Retina (tissue), 1 donor: ENCODE results near the gene ZBTB42.
A peak's percentile ranks its signal among the peaks of the same experiment; 100 is the strongest.
"Not testable (repeated sequence)": the region's sequence is repeated elsewhere in the genome, so short reads cannot be mapped to it uniquely, and the experiment has no call there.

Source experiments
- DNase-seq: peaks from one replicate; pipeline ENCODE4 v3.0.0-alpha.2; 2016

Gene ZBTB42

GRCh38 chr14:104797115-104798044, 3.5 kb upstream of the ZBTB42 start:
- no peak for DNase-seq

DNA sequence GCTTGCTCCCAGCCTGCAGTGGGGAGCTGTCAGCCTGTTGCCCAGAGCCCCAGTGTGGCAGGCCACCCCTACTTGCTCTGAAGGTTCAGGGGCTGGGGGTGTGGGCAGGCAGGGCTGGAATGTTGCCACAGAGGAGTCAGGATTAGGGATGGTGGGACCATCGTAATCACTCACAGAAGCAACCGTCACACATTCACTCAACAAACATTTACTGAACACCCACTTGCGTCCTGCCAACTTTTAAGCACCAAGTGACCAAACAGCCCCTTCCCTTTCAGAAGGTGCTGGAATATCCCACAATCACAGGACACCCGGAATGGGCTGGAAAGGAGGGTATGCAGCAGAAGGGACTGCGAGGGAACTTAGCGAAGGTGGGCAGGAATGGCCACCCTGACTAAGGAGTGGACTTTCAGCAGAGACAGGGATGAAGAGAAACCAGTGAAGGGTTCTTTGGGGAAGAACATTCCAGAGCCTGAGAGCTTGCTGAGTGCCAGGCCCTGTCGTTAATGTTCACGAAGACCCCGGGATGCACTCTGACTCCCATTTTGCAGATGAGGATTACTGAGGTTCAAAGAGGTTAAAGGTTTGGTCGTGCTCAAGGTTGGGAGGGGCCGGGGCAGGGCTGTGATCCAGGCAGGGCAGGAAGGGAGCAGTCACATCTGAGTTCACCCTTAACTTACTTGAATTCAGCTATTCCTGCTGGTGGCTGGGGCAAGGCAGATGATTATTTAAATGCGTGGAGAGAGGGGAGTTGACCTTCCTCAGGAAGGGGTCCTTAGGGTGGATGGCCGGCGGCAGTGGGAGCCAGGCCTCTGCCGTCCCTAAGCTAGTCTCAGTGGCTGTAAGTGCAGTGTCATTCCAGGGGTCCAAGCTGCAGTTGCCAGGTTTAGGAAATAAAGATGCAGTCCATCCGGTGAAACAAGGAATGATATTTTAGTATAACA, 2.3 kb upstream of the ZBTB42 start:
- no peak for DNase-seq

- peak; percentile 67 for DNase-seq
These were observed 1.5 kb upstream of the ZBTB42 start for GRCh38 chr14:104799244-104800014.

DNA sequence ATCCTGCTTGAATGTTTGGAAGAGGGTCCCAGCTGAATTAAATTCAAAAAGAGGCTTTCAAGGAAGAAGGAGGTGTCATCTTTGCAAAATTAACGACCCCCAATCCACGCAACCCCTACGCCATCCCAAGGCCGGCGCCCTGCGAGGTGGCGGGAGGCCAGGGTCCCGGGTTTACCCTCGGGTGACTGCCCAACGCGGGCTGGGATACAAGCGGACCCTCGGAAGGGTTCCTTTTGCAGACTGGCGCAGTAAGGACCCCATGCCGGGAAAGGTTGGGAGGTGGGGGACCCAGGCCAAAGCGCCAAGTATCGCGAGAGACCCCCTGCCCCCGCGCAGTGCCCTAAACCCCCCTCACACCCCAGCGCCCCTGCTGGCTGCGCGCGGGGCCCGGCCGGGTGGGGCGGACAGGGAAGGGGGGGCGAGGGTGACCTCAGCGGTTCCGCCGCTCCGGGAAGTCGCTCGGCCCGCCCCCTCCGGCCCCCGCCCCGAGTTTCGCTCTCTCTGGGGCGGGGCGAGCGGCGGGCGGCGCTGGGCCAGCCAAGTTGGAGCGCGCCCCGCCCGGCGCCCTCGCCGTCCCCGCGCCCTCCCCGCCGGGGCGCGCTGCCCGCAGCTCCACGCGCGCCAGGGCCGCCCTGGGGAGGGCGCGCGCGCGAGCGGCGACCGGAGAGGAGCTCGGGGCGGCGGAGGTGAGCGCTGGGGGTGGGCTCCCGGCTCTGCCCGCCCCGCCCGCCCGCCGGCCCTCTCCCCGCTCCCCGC, 708 bp upstream of the ZBTB42 start:
- DNase-seq, result peak; percentile 70

GRCh38 chr14:104801520-104802393, 856 bp downstream of the ZBTB42 start:
- no peak for DNase-seq

DNA sequence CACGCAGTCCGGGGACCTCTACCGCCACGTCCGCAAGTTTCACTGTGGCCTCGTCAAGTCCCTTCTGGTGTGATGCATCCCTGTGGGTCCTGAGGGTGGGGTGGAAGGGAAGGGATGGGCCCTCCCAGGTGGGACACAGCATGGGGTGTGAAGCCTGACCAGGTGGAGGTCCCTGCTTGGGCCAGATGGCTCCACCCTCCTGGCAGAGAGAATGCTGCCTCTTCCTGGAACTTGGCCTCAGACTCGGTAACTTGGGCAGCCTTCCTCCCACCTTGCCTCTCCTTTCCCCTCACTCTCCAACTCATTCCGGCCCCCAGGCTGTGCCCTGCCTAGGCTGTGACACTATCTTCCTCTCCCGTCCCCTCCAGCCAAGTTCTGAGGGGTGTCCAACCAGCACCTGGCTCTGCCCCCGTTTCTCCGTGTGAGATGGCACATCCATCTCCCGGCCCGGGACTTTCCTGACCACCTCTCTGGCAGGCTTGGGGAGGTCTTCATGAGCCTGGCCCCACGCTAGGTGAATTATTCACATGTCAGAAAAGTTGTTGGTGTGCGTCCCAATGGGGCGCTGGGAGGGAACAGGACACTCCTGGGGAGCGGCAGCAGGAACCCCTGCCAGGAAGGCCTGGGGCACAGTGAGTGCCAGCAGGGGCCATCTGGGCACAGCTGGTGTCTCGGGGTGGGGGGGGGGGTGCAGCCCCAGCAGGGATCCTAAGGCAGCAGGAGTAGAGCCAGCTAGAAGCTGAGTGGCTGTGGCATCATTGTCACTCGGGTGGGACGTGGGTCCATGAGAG, 1.7 kb downstream of the ZBTB42 start:
- DNase-seq, result no peak

- no peak for DNase-seq
These were observed 2.5 kb downstream of the ZBTB42 start for GRCh38 chr14:104803280-104803911.

DNA sequence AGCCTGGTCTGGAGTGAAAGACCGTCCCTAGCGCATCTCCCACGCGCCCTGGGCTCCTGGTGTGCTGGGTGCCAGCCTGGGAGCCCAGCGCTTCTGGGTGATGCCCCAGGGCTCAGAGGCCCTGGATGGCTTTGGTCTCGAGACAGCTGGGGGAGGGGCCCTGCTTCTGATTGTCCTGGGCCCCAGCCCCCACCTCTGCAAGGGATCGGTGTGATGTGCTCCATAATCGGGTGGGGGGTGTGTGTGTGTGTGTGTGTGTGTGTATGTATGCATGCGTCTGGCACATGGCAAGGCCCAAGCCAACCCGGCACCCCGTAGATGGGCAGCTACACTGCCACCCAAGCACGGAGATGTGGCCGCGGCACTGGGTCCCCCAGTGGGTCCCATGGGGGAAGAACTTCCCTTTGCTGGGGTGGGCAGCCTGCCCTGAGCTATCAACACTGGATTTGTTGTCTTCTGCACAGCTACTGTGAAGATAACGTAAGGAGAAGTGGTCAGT, 3.1 kb downstream of the ZBTB42 start:
- no peak for DNase-seq

DNA sequence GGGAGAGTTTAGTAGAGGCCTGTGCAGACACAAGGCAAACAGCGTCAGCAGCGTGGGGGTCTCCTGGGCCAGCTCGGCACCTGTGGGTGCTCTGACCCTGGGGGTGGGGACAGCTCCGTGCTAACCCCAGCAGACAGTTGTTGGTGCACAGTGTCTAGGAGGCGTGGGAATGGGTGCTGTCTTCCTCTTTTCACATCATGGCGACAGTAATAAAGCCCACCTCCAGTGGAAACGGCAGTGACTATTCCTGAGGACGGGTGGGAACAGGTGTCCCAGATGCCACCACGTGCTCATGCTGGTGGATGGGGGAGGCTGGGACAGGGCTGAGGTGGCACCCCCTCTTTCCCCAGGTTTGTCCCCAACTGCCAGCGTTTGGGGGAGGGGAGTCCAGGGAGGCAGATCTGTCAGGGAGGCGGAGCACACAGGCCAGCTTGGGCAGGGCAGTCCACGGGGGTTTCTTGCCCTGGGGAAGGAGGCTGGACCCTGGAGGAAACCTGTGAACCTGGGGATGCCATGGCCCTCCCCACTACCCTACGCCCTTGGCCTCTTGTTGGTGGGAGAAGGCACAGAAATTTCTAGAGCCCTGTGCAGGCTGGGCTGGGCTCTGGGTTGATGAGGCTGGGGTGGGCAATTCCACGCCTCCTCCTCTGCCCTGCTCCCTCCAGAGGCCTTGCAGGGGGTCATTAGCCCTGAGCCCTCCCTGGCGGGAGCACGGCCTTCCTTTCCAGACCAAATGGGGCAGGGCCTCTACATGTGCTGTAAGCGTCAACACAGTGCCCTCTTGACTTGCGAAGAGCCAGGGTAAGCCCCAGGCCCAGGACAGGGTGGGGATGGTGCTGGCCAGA, 3.8 kb downstream of the ZBTB42 start:
- DNase-seq, result no peak

DNA sequence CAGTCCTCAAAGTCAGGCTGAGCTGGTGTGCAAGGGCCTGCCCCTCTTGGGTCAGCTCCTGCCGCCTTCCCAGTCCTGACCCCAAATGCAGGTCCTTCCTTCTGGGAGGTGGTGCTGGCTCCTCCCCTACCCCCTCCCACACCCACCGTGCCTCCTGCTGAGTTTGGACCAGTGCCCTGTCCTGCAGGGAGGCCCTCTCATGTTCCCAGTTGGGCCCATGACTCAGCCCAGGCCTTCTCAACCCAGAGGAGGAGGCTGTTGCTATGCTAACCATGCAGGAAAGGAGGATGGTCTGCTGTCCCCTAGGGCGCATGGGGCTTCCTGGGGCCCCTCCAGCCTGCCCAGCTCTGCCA, 4.4 kb downstream of the ZBTB42 start:
- DNase-seq, result no peak

DNA sequence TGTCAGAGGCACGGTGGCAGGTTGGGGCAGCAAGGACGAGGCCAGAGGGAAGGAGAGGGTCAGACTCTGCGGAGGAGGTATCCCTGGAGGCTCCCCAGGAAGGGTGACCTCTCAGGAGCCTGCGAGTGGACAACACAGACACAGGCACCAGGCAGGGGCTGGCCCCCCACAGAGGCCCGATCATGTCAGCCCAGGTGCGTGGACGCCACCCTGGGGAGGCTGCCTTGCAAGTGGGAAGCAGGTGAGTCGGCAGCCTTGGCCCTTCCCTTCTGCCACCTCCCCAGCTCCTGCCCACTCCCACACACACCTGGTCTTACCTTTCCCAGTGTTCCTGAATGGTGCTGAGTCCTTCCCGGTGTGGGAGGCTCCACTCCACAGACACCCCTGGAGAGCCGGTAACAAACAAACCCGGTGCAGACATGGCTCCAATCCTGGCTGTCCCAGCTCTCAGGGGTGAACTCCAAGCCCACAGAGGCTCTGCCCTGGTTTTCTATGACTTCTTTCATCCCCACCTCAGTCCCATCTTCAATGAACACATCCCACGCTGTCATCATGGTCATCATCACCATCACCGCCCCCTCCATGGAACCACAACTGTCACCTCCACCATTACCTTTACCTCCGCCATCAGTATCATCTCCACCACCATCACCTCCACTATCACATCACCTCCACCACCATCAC, 5.2 kb downstream of the ZBTB42 start:
- no peak for DNase-seq

- DNase-seq, result no peak
These were observed 5.9 kb downstream of the ZBTB42 start for GRCh38 chr14:104806625-104807465.

DNA sequence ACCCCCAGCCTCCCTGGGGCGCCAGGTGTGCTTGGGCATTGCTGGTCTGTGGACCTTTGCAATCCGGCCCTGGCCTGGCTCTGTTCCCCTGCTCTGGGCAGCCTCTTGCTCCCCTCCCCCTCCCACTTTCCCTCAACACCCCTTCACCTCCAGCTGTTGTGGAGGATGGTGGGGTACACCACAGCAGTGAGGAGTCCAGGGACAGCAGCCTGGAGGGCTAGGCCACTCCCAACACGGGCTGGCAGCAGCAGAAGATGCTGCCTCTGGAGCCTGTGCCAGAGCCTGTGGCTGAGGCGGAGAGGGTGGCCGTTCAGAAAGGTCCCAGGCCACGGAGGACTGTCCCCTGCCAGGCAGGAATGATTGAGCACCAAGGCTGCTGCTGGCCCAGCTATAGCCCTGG, 7.6 kb downstream of the ZBTB42 start:
- DNase-seq, result no peak

DNA sequence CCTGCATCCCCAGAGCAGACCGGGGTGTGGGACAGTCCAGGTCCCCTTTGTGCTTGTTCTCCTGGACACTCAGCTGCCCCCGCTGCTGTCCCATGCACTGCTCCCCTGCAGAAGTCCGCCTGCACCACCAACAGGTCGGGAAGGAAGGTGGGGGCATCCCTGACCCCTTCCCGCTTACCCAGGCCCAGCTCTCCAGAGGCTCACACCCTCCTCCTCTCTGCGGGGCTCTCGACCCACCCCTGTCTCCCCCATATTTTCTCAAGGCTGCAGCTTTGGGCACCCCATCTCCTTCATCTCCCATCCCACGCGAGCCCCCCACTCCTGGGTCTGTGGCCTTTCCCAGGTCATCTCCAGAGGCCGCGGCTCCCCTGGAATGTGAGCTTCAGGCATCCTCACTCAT, 9.4 kb downstream of the ZBTB42 start:
- no peak for DNase-seq

DNA sequence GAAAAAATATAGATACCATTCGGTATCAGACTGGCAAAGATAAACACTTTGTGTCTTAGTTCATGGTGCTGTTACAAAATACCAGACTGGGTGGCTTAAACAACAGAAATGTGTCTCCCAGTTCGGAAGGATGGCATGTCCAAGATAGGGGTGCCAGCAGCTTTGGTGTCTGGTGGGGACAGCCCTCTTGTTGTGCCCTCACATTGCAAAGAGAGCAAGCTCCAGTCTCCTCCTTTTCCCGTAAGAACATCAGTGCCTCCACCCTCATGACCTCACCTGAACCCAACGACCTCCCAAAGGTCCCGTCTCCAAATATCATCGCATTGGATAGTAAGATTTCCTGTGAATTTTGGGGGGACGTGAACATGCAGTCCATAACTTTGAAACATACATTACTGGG, 12.4 kb downstream of the ZBTB42 start:
- no peak for DNase-seq

- DNase-seq, result not testable (repeated sequence)
These were observed 13.8 kb downstream of the ZBTB42 start for GRCh38 chr14:104814701-104815100.

- DNase-seq, result no peak
These were observed 15.6 kb downstream of the ZBTB42 start for GRCh38 chr14:104816616-104816884.
